ENCODE data around the gene GPANK1. TPM values are rescaled to one million over a fixed set of nuclear protein-coding genes. Genes with fewer than 3 reads are reported as not detected.
A peak's percentile ranks its signal among the peaks of the same experiment; 100 is the strongest.

GPANK1 gene
- total and polyA plus RNA-seq, 2 of the 13 experiments (the other 11 are each of a cell fraction or from before 2014, with no cell fraction given) = 15.4 to 22.8 TPM

GRCh38 chr6:31701666-31702404, 37.0 kb upstream of the GPANK1 start:
- H3K79me2 ChIP-seq (ENCODE audit: insufficient read depth, low read length) = peaks cover 22% of the 10 kb centered on the region
- POLR2A ChIA-PET = interaction anchor here (0.6 to 2.7 kb wide), 11 partner anchors 9 to 133 kb away, joined by 3 to 57 read pairs (median 12); partner anchors contain the start of genes APOM, CLIC1, CSNK2B and GPANK1
- no peak overlapping the region for H2AFZ ChIP-seq (ENCODE audit: low read length)
- H3K4me3 ChIP-seq (replicated peaks in 1 of 3; ENCODE audit: insufficient read depth in 1 of 3, low read depth in 2 of 3, low read length in 3 of 3) = peak overlapping the region; percentile 71 to 84 (median 81)
- ATAC-seq = no peak
- H3K27me3 ChIP-seq (ENCODE audit: control insufficient read depth in 1 of 2, insufficient read depth in 2 of 2, low read length in 2 of 2) = no peaks in the 10 kb centered on the region; a peak in 2 of 5 replicates
- H3K9me3 ChIP-seq (ENCODE audit: low read length) = no peaks in the 10 kb centered on the region
- peak overlapping the region; percentile 99 for H3K4me2 ChIP-seq (ENCODE audit: low read depth, low read length)
- no peaks in the 10 kb centered on the region for H4K20me1 ChIP-seq (ENCODE audit: insufficient read depth, low read length)
- BruUV-seq (replicated peaks) = TSS peak; percentile 61
- intact Hi-C loops (cut with micrococcal nuclease; ENCODE audit: unreplicated experiment) = loop anchor here (2.0 to 5.0 kb wide), 2 partner anchors 21 to 35 kb away; partner anchors contain the start of genes CLIC1 and LY6G5C
- DNase-seq (ENCODE audit: low spot score) = no peak
- WGBS (ENCODE audit: low lambda C conversion rate) = 51% methylated on average over 7 of the region's 7 CpGs
- peaks cover 39% of the 10 kb centered on the region for H3K4me1 ChIP-seq (ENCODE audit: insufficient read depth, low read length)
- H3K9ac ChIP-seq (ENCODE audit: insufficient read depth, low read depth, low read length) = peak overlapping the region; percentile 95
- H3K36me3 ChIP-seq (replicated peaks in 1 of 2; ENCODE audit: control insufficient read depth in 1 of 2, insufficient read depth in 2 of 2, low read length in 2 of 2) = peaks cover 4 to 13% of the 10 kb centered on the region in 2 experiments; a peak in 4 of 5 replicates
- CTCF ChIA-PET (ENCODE audit: low intra/inter-chr PET ratio, low total read pairs) = no interaction called here
- peak overlapping the region; percentile 85 for H3K27ac ChIP-seq (ENCODE audit: extremely low read length, insufficient read depth, low read length)
- no peak for FAIRE-seq
- in situ Hi-C loops (cut with HindIII; ENCODE audit: extremely low pct_ligation_motif_present, low pct_unique_long_range_greater_than_20kb) = no loop called here
- TF ChIP-seq TFAP4 (IDR thresholded peaks at IDR 0.05; ENCODE audit: borderline replicate concordance, low read depth) (peak; percentile 32; the same call in 1 of the 2 replicates), ZNF572 (CRISPR knock-in tag; IDR thresholded peaks at IDR 0.05) (peak; percentile 57; the same call in 1 of the 2 replicates), HIVEP1 (CRISPR knock-in tag; IDR thresholded peaks at IDR 0.05) (no peak), MEIS2 (CRISPR knock-in tag; IDR thresholded peaks at IDR 0.05) (no peak), ZNF430 (CRISPR knock-in tag; IDR thresholded peaks at IDR 0.05) (0 out of 2 replicates have a peak, but pooled peaks have one; percentile 12), DMAP1 (CRISPR knock-in tag; IDR thresholded peaks at IDR 0.05) (no peak), ZNF839 (CRISPR knock-in tag; IDR thresholded peaks at IDR 0.05; ENCODE audit: borderline replicate concordance) (0 out of 2 replicates have a peak, but pooled peaks have one; percentile 54), NFIB (CRISPR knock-in tag; IDR thresholded peaks at IDR 0.05; ENCODE audit: borderline replicate concordance) (no peak), NONO (IDR thresholded peaks at IDR 0.05) (no peak), NONO (CRISPR knock-in tag; conservative IDR thresholded peaks at IDR 0.05) (0 out of 2 replicates have a peak, but pooled peaks have one; percentile 18), ZBTB42 (CRISPR knock-in tag; IDR thresholded peaks at IDR 0.05) (0 out of 2 replicates have a peak, but pooled peaks have one; percentile 4), BORCS8-MEF2B (CRISPR knock-in tag; IDR thresholded peaks at IDR 0.05) (0 out of 2 replicates have a peak, but pooled peaks have one; percentile 28), AHDC1 (CRISPR knock-in tag; IDR thresholded peaks at IDR 0.05; ENCODE audit: borderline replicate concordance) (no peak), SALL1 (CRISPR knock-in tag; IDR thresholded peaks at IDR 0.05) (0 out of 2 replicates have a peak, but pooled peaks have one; percentile 10), NRL (CRISPR knock-in tag; IDR thresholded peaks at IDR 0.05; ENCODE audit: borderline replicate concordance) (peak; percentile 71; the same call in 1 of the 2 replicates)
- TF ChIP-seq, protein P1, sequence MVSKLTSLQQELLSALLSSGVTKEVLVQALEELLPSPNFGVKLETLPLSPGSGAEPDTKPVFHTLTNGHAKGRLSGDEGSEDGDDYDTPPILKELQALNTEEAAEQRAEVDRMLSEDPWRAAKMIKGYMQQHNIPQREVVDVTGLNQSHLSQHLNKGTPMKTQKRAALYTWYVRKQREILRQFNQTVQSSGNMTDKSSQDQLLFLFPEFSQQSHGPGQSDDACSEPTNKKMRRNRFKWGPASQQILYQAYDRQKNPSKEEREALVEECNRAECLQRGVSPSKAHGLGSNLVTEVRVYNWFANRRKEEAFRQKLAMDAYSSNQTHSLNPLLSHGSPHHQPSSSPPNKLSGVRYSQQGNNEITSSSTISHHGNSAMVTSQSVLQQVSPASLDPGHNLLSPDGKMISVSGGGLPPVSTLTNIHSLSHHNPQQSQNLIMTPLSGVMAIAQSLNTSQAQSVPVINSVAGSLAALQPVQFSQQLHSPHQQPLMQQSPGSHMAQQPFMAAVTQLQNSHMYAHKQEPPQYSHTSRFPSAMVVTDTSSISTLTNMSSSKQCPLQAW (CRISPR knock-in tag; IDR thresholded peaks at IDR 0.05) = 0 out of 2 replicates have a peak, but pooled peaks have one; percentile 35

All from HepG2 (cell line).